Measurements from ENCODE around the gene BCL3. TPM values are rescaled to one million over a fixed set of nuclear protein-coding genes. Genes with fewer than 3 reads are reported as not detected.
A peak's percentile ranks its signal among the peaks of the same experiment; 100 is the strongest.
"Not testable (repeated sequence)": the region's sequence is repeated elsewhere in the genome, so short reads cannot be mapped to it uniquely, and the experiment has no call there.

Gene BCL3, protein sequence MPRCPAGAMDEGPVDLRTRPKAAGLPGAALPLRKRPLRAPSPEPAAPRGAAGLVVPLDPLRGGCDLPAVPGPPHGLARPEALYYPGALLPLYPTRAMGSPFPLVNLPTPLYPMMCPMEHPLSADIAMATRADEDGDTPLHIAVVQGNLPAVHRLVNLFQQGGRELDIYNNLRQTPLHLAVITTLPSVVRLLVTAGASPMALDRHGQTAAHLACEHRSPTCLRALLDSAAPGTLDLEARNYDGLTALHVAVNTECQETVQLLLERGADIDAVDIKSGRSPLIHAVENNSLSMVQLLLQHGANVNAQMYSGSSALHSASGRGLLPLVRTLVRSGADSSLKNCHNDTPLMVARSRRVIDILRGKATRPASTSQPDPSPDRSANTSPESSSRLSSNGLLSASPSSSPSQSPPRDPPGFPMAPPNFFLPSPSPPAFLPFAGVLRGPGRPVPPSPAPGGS
- total RNA-seq: 10 to 100 TPM; 63.4 to 66.6 TPM

- Mint-ChIP-seq H3K27ac (peak within 1 kb of the TSS; percentile 97), H3K9me3 (no peaks in the 10 kb centered on the region), H3K4me3 (peak within 1 kb of the TSS; percentile 87), H3K36me3 (ENCODE audit: low read depth) (peaks cover 44% of the 10 kb centered on the region), H3K27me3 (peaks cover 4% of the 10 kb centered on the region), H3K4me1 (peaks cover 64% of the 10 kb centered on the region)
- ChIA-PET CTCF (interaction anchor here (1.0 to 1.7 kb wide), 3 partner anchors 12 to 25 kb away, joined by 3 to 10 read pairs (median 7); no protein-coding TSS in a partner anchor), POLR2A (interaction anchor here (0.5 to 1.5 kb wide), 4 partner anchors 22 to 708 kb away, joined by 3 to 8 read pairs (median 4); partner anchors contain the start of gene TRAPPC6A)
- peak; percentile 84 for DNase-seq
Measured at GRCh38 chr19:44748426-44749254, at the start of gene BCL3. TSS of gene BCL3 (plus strand) at chr19:44748708. CDS start at chr19:44748791, 83 bp downstream.

DNA sequence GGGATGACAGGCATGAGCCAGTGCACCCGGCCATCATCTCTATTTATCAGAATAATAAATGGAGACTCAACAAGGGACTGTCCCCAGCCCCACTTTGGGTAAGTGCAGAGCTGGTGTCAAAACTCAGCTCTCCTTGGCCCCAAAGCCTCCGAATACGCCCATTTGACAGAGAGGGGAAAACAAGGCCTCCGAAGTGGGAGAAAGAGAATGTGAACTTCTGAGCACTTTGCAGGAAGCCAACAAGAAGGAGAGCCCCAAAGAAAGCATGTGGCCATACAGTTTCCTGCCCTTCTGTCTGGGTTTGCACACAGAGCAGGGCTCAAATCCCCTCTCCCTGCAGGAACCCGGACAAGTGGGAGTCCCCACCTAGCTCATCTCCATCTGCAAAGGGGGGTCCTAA, 48.0 kb upstream of the BCL3 start:
- POLR2A ChIA-PET: no interaction called here
- no peaks in the 10 kb centered on the region for H3K9me3 Mint-ChIP-seq

GRCh38 chr19:44701228-44701627, 47.3 kb upstream of the BCL3 start:
- Mint-ChIP-seq H3K27ac (no peak overlapping the region), H3K4me1 (no peaks in the 10 kb centered on the region), H3K36me3 (ENCODE audit: low read depth) (no peaks in the 10 kb centered on the region), H3K9me3 (no peaks in the 10 kb centered on the region), H3K4me3 (no peak overlapping the region), H3K27me3 (peaks cover 2% of the 10 kb centered on the region)
- POLR2A ChIA-PET: no interaction called here
- DNase-seq: no peak
- CTCF ChIA-PET: no interaction called here

More for the DNA sequence above, 48.0 kb upstream of the BCL3 start:
- CTCF ChIA-PET: interaction anchor here (1.4 kb wide), 1 partner anchor 70 kb away, joined by 9 read pairs; no protein-coding TSS in a partner anchor
- Mint-ChIP-seq H3K36me3 (ENCODE audit: low read depth) (no peaks in the 10 kb centered on the region), H3K27me3 (peaks cover 2% of the 10 kb centered on the region), H3K4me1 (no peaks in the 10 kb centered on the region), H3K27ac (no peak overlapping the region), H3K4me3 (no peak overlapping the region)
- no peak for DNase-seq

- CTCF ChIA-PET: interaction anchor here (1.2 kb wide), 1 partner anchor 14 kb away, joined by 3 read pairs; no protein-coding TSS in a partner anchor
- Mint-ChIP-seq H3K27ac (no peak overlapping the region), H3K4me3 (no peak overlapping the region), H3K36me3 (ENCODE audit: low read depth) (no peaks in the 10 kb centered on the region), H3K9me3 (no peaks in the 10 kb centered on the region), H3K27me3 (peaks cover 2% of the 10 kb centered on the region), H3K4me1 (no peaks in the 10 kb centered on the region)
- no peak for DNase-seq
- POLR2A ChIA-PET: no interaction called here
Measured at GRCh38 chr19:44702551-44703176, 45.8 kb upstream of the BCL3 start.

- no peak overlapping the region for H3K4me3 Mint-ChIP-seq
- H3K9me3 Mint-ChIP-seq: no peaks in the 10 kb centered on the region
- peaks cover 2% of the 10 kb centered on the region for H3K27me3 Mint-ChIP-seq
- ChIA-PET CTCF (interaction anchor here (1.2 kb wide), 1 partner anchor 14 kb away, joined by 3 read pairs; no protein-coding TSS in a partner anchor), POLR2A (no interaction called here)
- no peak overlapping the region for H3K27ac Mint-ChIP-seq
- H3K36me3 Mint-ChIP-seq (ENCODE audit: low read depth): no peaks in the 10 kb centered on the region
- no peaks in the 10 kb centered on the region for H3K4me1 Mint-ChIP-seq
- DNase-seq: no peak
Measured at GRCh38 chr19:44703336-44704078, 45.0 kb upstream of the BCL3 start.

- ChIA-PET POLR2A (no interaction called here), CTCF (no interaction called here)
- DNase-seq: no peak
- no peaks in the 10 kb centered on the region for H3K36me3 Mint-ChIP-seq (ENCODE audit: low read depth)
- no peaks in the 10 kb centered on the region for H3K4me1 Mint-ChIP-seq
- no peak overlapping the region for H3K27ac Mint-ChIP-seq
- H3K9me3 Mint-ChIP-seq: no peaks in the 10 kb centered on the region
- H3K4me3 Mint-ChIP-seq: no peak overlapping the region
- H3K27me3 Mint-ChIP-seq: peaks cover 3% of the 10 kb centered on the region
Measured at GRCh38 chr19:44704982-44705381, 43.5 kb upstream of the BCL3 start.

DNA sequence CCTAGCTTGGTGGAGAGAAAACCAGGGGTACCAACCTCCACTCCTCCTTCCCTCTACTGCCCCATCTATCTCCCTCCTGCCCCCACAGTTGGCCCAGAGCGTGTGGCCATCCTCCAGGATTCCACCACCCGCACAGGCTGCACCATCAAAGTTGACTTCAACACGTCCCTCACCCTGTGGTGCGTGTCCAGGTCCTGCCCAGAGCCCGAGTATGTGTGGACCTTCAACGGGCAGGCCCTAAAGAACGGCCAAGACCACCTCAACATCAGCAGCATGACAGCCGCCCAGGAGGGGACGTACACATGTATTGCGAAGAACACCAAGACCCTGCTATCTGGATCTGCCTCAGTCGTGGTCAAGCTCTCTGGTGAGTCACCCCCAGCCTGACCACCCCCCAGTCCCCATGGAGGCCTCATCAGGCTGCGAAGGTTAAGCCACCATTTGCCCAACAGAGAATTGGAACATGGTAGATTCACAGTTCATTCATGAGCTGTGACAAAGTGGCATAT, 43.0 kb upstream of the BCL3 start:
- CTCF ChIA-PET: interaction anchor here (1.3 kb wide), 1 partner anchor 19 kb away, joined by 3 read pairs; no protein-coding TSS in a partner anchor
- DNase-seq: no peak
- H3K36me3 Mint-ChIP-seq (ENCODE audit: low read depth): no peaks in the 10 kb centered on the region
- H3K27ac Mint-ChIP-seq: no peak overlapping the region
- H3K9me3 Mint-ChIP-seq: no peaks in the 10 kb centered on the region
- POLR2A ChIA-PET: no interaction called here
- H3K27me3 Mint-ChIP-seq: peaks cover 3% of the 10 kb centered on the region
- no peak overlapping the region for H3K4me3 Mint-ChIP-seq
- H3K4me1 Mint-ChIP-seq: peaks cover 1% of the 10 kb centered on the region

DNA sequence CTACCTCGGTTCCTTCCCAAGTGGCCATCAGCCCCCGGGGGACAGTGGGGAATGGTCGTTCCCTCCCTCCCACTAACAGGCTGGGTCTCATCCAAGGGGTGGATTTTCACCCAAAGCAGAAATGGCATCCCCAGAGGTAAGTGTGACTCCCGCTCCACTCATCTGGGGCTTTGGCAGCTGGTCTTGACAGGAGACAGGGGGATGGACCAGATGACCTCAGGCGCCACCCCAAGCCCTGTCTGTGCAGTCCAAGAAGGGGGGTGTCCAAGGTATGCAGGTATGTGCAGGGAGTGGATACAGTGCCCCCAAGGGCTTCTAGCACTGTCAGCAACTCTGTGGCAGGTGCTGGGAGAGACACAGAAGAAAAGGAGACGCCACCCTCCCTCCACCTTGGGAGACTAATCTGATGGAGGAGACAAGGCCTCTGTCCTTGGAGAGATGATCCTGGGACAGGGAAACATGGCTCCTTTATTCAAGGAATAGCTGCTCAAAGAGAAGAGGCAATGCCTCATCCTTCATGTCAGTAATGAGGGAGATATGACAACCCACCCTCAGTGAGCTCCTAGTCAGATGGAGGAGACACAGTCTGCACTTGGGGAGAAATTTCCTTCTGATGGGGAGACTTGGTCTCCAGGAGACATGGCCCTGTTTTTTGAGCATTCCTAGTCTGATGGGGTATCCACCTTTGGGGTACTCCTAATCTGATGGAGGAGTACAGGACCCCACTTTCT, 41.8 kb upstream of the BCL3 start:
- H3K4me3 Mint-ChIP-seq: no peak overlapping the region
- CTCF ChIA-PET: interaction anchor here (1.3 kb wide), 1 partner anchor 17 kb away, joined by 3 read pairs; no protein-coding TSS in a partner anchor
- peaks cover 4% of the 10 kb centered on the region for H3K4me1 Mint-ChIP-seq
- POLR2A ChIA-PET: no interaction called here
- peaks cover 3% of the 10 kb centered on the region for H3K27me3 Mint-ChIP-seq
- no peaks in the 10 kb centered on the region for H3K36me3 Mint-ChIP-seq (ENCODE audit: low read depth)
- H3K27ac Mint-ChIP-seq: no peak overlapping the region
- H3K9me3 Mint-ChIP-seq: no peaks in the 10 kb centered on the region
- DNase-seq: no peak

GRCh38 chr19:44707794-44708193, 40.7 kb upstream of the BCL3 start:
- no peak overlapping the region for H3K4me3 Mint-ChIP-seq
- POLR2A ChIA-PET: no interaction called here
- no peaks in the 10 kb centered on the region for H3K36me3 Mint-ChIP-seq (ENCODE audit: low read depth)
- H3K27ac Mint-ChIP-seq: no peak overlapping the region
- DNase-seq: no peak
- H3K4me1 Mint-ChIP-seq: peaks cover 4% of the 10 kb centered on the region
- CTCF ChIA-PET: no interaction called here
- H3K9me3 Mint-ChIP-seq: no peaks in the 10 kb centered on the region
- H3K27me3 Mint-ChIP-seq: peaks cover 3% of the 10 kb centered on the region

- Mint-ChIP-seq H3K27ac (no peak overlapping the region), H3K36me3 (ENCODE audit: low read depth) (no peaks in the 10 kb centered on the region), H3K27me3 (peaks cover 3% of the 10 kb centered on the region), H3K9me3 (no peaks in the 10 kb centered on the region), H3K4me3 (no peak overlapping the region), H3K4me1 (peaks cover 4% of the 10 kb centered on the region)
- POLR2A ChIA-PET: no interaction called here
- DNase-seq: no peak
- CTCF ChIA-PET: no interaction called here
Measured at GRCh38 chr19:44708940-44709339, 39.6 kb upstream of the BCL3 start.

DNA sequence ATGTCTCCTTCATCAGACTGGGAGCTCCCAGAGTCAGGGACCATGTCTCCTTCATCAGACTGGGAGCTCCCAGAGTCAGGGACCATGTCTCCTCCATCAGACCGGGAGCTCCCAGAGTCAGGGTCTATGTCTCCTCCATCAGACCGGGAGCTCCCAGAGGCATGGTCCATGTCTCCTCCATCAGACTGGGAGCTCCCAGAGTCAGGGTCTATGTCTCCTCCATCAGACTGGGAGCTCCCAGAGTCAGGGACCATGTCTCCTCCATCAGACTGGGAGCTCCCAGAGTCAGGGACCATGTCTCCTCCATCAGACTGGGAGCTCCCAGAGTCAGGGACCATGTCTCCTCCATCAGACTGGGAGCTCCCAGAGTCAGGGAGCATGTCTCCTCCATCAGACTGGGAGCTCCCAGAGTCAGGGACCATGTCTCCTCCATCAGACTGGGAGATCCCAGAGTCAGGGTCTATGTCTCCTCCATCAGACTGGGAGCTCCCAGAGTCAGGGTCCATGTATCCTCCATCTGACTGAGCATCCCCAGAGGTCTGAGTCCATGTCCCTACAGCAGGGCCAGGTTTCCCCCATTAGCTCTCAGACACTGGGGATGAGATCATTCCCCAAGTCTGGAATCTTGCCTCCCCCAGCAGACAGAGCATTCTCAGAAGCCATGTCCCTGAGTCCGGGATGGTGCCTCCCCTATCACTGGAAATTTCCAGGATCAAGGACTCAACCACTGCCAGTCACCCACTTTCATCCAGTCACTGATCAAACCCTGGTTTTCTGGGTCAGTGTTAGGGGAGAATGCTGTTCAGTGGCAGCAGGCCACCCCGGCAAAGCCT, 38.9 kb upstream of the BCL3 start:
- H3K27ac Mint-ChIP-seq; H3K36me3 Mint-ChIP-seq (ENCODE audit: low read depth); H3K9me3 Mint-ChIP-seq; H3K4me1 Mint-ChIP-seq; H3K27me3 Mint-ChIP-seq; POLR2A ChIA-PET; H3K4me3 Mint-ChIP-seq; DNase-seq: not testable (repeated sequence)
- CTCF ChIA-PET: interaction anchor here (3.4 kb wide), 1 partner anchor 14 kb away, joined by 13 read pairs; no protein-coding TSS in a partner anchor
